ENCODE data around the gene MORC2. TPM values are rescaled to one million over a fixed set of nuclear protein-coding genes. Genes with fewer than 3 reads are reported as not detected.

The MORC2 gene
- total RNA-seq, 4 donors from 2014 or later: 23.5 to 39.6 (median 29.5) TPM

- Histone ChIP-seq H3K27me3 (no peaks in the 10 kb centered on the region), H3K4me3 (no peak overlapping the region), H3K36me3 (no peaks in the 10 kb centered on the region), H3K9me3 (no peaks in the 10 kb centered on the region), H3K4me1 (no peaks in the 10 kb centered on the region), H3K27ac (no peak overlapping the region)
- DNase-seq: peak; percentile 18 to 68 (median 57)
- TF ChIP-seq CTCF (IDR thresholded peaks at IDR 0.05) (peak; percentile 8 to 78 (median 66)), POLR2A (IDR thresholded peaks at IDR 0.05) (no peak)
Observed at GRCh38 chr22:30890686-30891442, 77.7 kb downstream of the MORC2 start.

GRCh38 chr22:30889996-30890480 lies 78.5 kb downstream of the MORC2 start:
- DNase-seq: peak in 1 of 3 donors; percentile 19
- no peak overlapping the region for H3K4me3 ChIP-seq
- no peaks in the 10 kb centered on the region for H3K4me1 ChIP-seq
- H3K27me3 ChIP-seq: no peaks in the 10 kb centered on the region
- H3K27ac ChIP-seq: no peak overlapping the region
- TF ChIP-seq POLR2A (IDR thresholded peaks at IDR 0.05) (no peak), CTCF (IDR thresholded peaks at IDR 0.05) (no peak)
- H3K9me3 ChIP-seq: no peaks in the 10 kb centered on the region
- H3K36me3 ChIP-seq: no peaks in the 10 kb centered on the region

GRCh38 chr22:30889268-30889995 lies 79.1 kb downstream of the MORC2 start:
- Histone ChIP-seq H3K27me3 (no peaks in the 10 kb centered on the region), H3K4me3 (no peak overlapping the region), H3K36me3 (no peaks in the 10 kb centered on the region), H3K9me3 (no peaks in the 10 kb centered on the region), H3K27ac (no peak overlapping the region), H3K4me1 (no peaks in the 10 kb centered on the region)
- peak in 1 of 3 donors; percentile 30 for DNase-seq
- TF ChIP-seq CTCF (IDR thresholded peaks at IDR 0.05) (no peak), POLR2A (IDR thresholded peaks at IDR 0.05) (no peak)

- Histone ChIP-seq H3K4me1 (no peaks in the 10 kb centered on the region), H3K4me3 (no peak overlapping the region), H3K36me3 (no peaks in the 10 kb centered on the region), H3K27ac (no peak overlapping the region), H3K9me3 (no peaks in the 10 kb centered on the region), H3K27me3 (no peaks in the 10 kb centered on the region)
- no peak for DNase-seq
- TF ChIP-seq CTCF (IDR thresholded peaks at IDR 0.05): no peak
- no peak for TF ChIP-seq POLR2A (IDR thresholded peaks at IDR 0.05)
Observed at GRCh38 chr22:30887861-30888260, 80.7 kb downstream of the MORC2 start.

GRCh38 chr22:30887453-30887852 lies 81.1 kb downstream of the MORC2 start:
- peak in 1 of 3 donors; percentile 40 for DNase-seq
- no peaks in the 10 kb centered on the region for H3K9me3 ChIP-seq
- TF ChIP-seq POLR2A (IDR thresholded peaks at IDR 0.05) (no peak), CTCF (IDR thresholded peaks at IDR 0.05) (no peak)
- H3K27ac ChIP-seq: no peak overlapping the region
- H3K4me1 ChIP-seq: no peaks in the 10 kb centered on the region
- H3K36me3 ChIP-seq: no peaks in the 10 kb centered on the region
- H3K4me3 ChIP-seq: no peak overlapping the region
- H3K27me3 ChIP-seq: no peaks in the 10 kb centered on the region
